CD4-positive, CD25-positive, alpha-beta regulatory T cell (primary cell): ENCODE results near the gene RAD51B. TPM values are rescaled to one million over a fixed set of nuclear protein-coding genes. Genes with fewer than 3 reads are reported as not detected.
A peak's percentile ranks its signal among the peaks of the same experiment; 100 is the strongest.

ENCODE experiments used
- ATAC-seq, 2 donors: fragments of 150-1000 bp; cut with Tn5 transposase; one replicate each; pipeline ENCODE4 v1.10.0; 2021; ENCODE audit warnings: low read depth in 2 of 2, moderate number of reproducible peaks in 2 of 2, moderate library complexity in 1 of 2
- DNase-seq, 3 donors: peaks; one replicate each; pipeline versions ENCODE4 v3.0.0 to v3.0.0-alpha.2; 2012 to 2022; ENCODE audit warnings: mixed read lengths in 1 of 3
- H3K27ac ChIP-seq: one replicate; pipeline ENCODE4 v1.7.0; 2013; ENCODE audit warnings: mild to moderate bottlenecking, low read length; ENCODE audit not compliant: insufficient read depth, poor library complexity, severe bottlenecking
- H3K27me3 ChIP-seq: one replicate; pipeline ENCODE4 v1.7.0; 2013; ENCODE audit warnings: low read length; ENCODE audit not compliant: control insufficient read depth, insufficient read depth
- H3K36me3 ChIP-seq: one replicate; pipeline ENCODE4 v1.7.0; 2013; ENCODE audit warnings: mild to moderate bottlenecking, low read length, moderate library complexity; ENCODE audit not compliant: control insufficient read depth, insufficient read depth
- H3K4me1 ChIP-seq: 2 replicates; pipeline ENCODE4 v1.7.0; 2013; ENCODE audit warnings: mild to moderate bottlenecking, low read length; ENCODE audit not compliant: insufficient read depth, control insufficient read depth, poor library complexity, severe bottlenecking
- H3K4me3 ChIP-seq: one replicate; pipeline ENCODE4 v1.7.0; 2013; ENCODE audit warnings: low read depth, mild to moderate bottlenecking, low read length, moderate library complexity
- H3K9me3 ChIP-seq, 2 experiments: 1 replicate in 1 of 2; 2 replicates in 1 of 2; pipeline ENCODE4 v1.7.0; 2013; ENCODE audit warnings: low read length in 2 of 2, mild to moderate bottlenecking in 1 of 2, moderate library complexity in 1 of 2; ENCODE audit not compliant: control insufficient read depth in 2 of 2
- H3K27ac Mint-ChIP-seq, 3 donors: one replicate each; pipeline ENCODE4 v1.8.0; 2020 to 2022; ENCODE audit warnings: mild to moderate bottlenecking in 3 of 3, mixed read lengths in 3 of 3, moderate library complexity in 2 of 3
- H3K27me3 Mint-ChIP-seq: one replicate; pipeline ENCODE4 v1.8.0; 2022; ENCODE audit warnings: mild to moderate bottlenecking, mixed read lengths
- H3K36me3 Mint-ChIP-seq: one replicate; pipeline ENCODE4 v1.8.0; 2020; ENCODE audit warnings: mixed read lengths
- H3K4me1 Mint-ChIP-seq, 4 donors: one replicate each; pipeline ENCODE4 v1.8.0; 2020 to 2022; ENCODE audit warnings: mixed read lengths in 4 of 4, mild to moderate bottlenecking in 1 of 4
- H3K4me3 Mint-ChIP-seq, 4 donors: one replicate each; pipeline ENCODE4 v1.8.0; 2020 to 2022; ENCODE audit warnings: mild to moderate bottlenecking in 4 of 4, mixed read lengths in 4 of 4, moderate library complexity in 3 of 4
- H3K9me3 Mint-ChIP-seq, 7 donors: one replicate each; pipeline ENCODE4 v1.8.0; 2020 to 2022; ENCODE audit warnings: mixed read lengths in 7 of 7, mild to moderate bottlenecking in 3 of 7, moderate library complexity in 2 of 7
- polyA plus RNA-seq, 4 donors: library from polyadenylated mRNA; unstranded; fragments of 300-500 nt; fragmentation: Illumina TruSeq; gene quantifications; one replicate each; pipeline ENCODE4 v1.2.3, GENCODE V29; 2021
- total RNA-seq: library from RNA; stranded (reverse); gene quantifications from one replicate; pipeline ENCODE4 v1.2.3, GENCODE V29; 2022

RAD51B gene
- total and polyA plus RNA-seq, 5 donors from 2014 or later, result 19.1 to 40.2 (median 28.1) TPM

DNA sequence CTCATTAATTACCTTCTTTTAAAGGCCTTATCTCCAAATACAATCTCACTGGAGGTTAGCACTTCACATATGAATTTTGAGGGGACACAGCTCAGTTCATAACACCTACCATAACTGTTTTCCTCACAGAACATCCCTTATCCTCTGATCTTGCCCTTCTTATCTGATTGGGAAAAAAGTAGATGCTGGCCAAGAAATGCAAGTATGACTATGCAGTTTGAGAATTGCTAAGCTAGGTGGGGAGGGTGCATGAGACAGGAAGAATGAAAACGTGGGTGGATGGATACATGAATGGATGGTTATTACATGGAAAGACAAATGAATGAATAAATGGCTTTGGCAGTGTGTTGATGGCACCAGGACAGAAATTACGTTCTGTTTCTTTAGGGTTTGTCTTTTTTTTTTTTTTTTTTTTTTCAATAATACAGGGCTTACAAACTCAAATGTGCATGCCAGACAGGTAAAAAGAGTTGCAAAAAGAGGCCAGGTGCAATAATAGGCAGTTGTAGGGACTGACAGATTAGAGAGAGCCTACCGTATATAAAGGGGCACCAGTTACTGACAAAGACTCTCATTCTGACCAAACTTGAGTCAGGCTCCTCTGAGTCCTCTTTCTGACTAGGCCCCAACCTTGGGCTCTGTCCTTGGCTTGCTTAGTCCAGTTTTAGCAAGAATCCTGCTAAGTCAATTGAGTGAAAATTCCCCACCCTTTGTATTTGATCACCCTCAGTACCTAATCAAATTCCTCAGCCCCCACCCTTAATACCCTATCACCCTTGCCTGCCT is 668.4 kb downstream of the RAD51B start:
- no peaks in the 10 kb centered on the region for H3K27me3 Mint-ChIP-seq
- no peak for DNase-seq
- H3K36me3 ChIP-seq, result no peaks in the 10 kb centered on the region
- H3K4me1 Mint-ChIP-seq, result peaks cover 18 to 46% (median 35%) of the 10 kb centered on the region in 4 donors
- peaks cover 0 to 2% (median 0%) of the 10 kb centered on the region in 7 donors for H3K9me3 Mint-ChIP-seq
- H3K27ac ChIP-seq, result no peak overlapping the region
- no peak for ATAC-seq
- H3K9me3 ChIP-seq, result no peaks in the 10 kb centered on the region
- H3K4me3 ChIP-seq, result no peak overlapping the region
- no peaks in the 10 kb centered on the region for H3K36me3 Mint-ChIP-seq
- no peaks in the 10 kb centered on the region for H3K27me3 ChIP-seq
- no peak overlapping the region for H3K4me3 Mint-ChIP-seq
- H3K4me1 ChIP-seq, result peaks cover 19% of the 10 kb centered on the region
- H3K27ac Mint-ChIP-seq, result peak overlapping the region in 1 of 3 donors; percentile 87

DNA sequence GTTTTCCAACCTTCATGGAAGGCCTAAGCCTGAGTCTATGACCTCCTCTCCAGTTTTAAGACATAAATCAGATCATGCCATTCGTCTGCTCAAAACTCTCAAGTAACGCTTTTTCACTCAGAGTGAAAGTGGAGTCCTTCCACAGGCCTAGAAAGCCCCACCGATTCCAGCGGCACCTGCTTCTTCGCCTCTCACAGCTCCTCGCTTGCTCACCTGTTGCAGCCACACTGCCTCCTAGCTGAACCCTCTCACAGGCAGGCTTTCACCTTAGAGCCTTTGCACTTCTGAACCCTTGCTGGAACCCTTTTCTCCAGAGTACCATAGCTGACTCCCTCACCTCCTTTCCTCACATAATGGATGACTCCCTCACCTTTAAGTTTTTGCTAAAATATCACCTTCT is 672.2 kb downstream of the RAD51B start:
- no peak overlapping the region for H3K4me3 ChIP-seq
- H3K27me3 ChIP-seq, result no peaks in the 10 kb centered on the region
- peak overlapping the region in 1 of 3 donors; percentile 64 for H3K27ac Mint-ChIP-seq

DNA sequence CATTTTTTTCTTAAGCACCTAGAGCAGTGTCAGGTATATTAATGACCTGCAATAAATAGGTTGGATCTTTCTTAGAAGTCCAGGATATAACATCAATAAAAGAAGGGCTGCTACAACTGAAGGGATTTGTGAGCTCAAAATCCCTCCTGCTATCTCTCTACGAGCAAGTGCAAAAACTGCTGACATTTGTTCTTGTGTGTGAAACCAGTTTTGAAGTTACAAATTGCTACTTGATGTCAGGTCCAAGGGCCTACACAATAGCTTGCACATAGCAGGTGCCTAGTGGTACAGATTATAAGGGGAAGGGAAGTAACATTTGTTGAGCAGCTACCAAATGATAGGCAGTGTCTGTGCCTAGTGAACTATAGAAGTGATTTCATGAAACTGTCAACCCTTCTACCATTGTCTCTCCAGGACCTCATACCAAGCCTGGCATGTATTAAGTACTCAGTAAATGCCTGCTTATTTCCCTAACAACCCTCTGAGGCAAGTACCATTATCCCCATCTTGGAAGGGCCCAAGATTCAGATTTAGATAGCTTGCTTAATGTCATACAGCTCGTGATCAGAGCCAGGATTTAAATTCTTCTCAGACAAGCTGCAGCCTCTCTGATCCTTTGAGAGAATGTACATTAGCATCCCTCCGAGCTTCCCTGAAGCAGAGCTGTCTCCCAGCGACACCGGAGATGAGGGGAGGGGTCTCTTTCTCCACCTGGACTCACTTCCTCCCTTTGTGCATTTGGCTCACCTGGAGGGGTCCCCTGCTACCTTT is 673.0 kb downstream of the RAD51B start:
- peaks cover 5 to 40% (median 17%) of the 10 kb centered on the region in 4 donors for H3K4me1 Mint-ChIP-seq
- Histone ChIP-seq H3K36me3 (no peaks in the 10 kb centered on the region), H3K4me1 (no peaks in the 10 kb centered on the region), H3K27me3 (no peaks in the 10 kb centered on the region), H3K4me3 (no peak overlapping the region), H3K9me3 (no peaks in the 10 kb centered on the region), H3K27ac (no peak overlapping the region)
- peaks cover 1% of the 10 kb centered on the region for H3K36me3 Mint-ChIP-seq
- DNase-seq (no peak), ATAC-seq (no peak)
- H3K27ac Mint-ChIP-seq, result peak overlapping the region; percentile 11 to 63 (median 52)
- peaks cover 0 to 2% (median 0%) of the 10 kb centered on the region in 7 donors for H3K9me3 Mint-ChIP-seq
- no peak overlapping the region for H3K4me3 Mint-ChIP-seq
- no peaks in the 10 kb centered on the region for H3K27me3 Mint-ChIP-seq

More for the DNA sequence above, 672.2 kb downstream of the RAD51B start:
- DNase-seq (no peak), ATAC-seq (no peak)
- Mint-ChIP-seq H3K36me3 (no peaks in the 10 kb centered on the region), H3K27me3 (no peaks in the 10 kb centered on the region), H3K4me1 (peaks cover 8 to 41% (median 18%) of the 10 kb centered on the region in 4 donors), H3K9me3 (peaks cover 0 to 2% (median 0%) of the 10 kb centered on the region in 7 donors), H3K4me3 (no peak overlapping the region)
- Histone ChIP-seq H3K9me3 (no peaks in the 10 kb centered on the region), H3K36me3 (no peaks in the 10 kb centered on the region), H3K4me1 (no peaks in the 10 kb centered on the region), H3K27ac (no peak overlapping the region)

DNA sequence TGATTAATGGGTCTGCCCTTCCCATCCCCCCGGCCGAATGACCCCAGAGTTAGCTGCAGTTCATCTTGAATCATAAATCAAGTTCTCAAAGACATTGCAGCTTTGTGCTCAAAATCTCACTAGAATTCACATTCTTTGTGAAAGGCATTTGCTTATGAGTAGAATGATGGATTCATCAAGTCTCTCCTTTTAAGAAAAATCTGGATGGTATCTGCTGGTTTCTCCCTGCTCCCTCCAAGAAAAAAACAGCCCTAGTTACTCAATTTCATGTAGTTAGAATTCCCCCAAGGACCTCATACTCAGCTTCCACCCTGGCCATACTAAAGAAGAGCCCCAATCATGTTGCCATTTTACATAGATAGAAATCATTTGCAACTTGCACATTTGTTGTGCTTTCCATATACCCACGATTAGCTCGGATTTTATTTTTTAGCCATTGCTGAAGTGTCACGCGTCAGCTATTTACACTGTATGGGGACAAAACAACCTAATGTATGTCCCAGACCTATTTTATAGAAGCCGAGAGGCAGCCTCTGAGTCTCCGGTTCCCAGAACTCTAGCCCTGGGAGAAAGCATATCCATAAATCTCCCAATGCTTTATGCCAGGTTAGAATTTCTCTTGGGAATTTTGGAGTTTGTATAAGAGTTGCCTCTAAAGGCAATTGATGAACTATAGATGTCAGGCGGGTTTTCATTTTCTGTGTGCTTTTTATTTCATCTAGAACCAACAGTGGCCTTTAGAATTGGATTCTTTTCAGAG is 673.8 kb downstream of the RAD51B start:
- peaks cover 0 to 36% (median 16%) of the 10 kb centered on the region in 4 donors for H3K4me1 Mint-ChIP-seq
- no peaks in the 10 kb centered on the region for H3K27me3 Mint-ChIP-seq
- no peak overlapping the region for H3K4me3 ChIP-seq
- peak overlapping the region; percentile 11 to 63 (median 52) for H3K27ac Mint-ChIP-seq
- no peak for ATAC-seq
- peaks cover 6% of the 10 kb centered on the region for H3K36me3 Mint-ChIP-seq
- H3K27ac ChIP-seq, result no peak overlapping the region
- H3K9me3 ChIP-seq, result no peaks in the 10 kb centered on the region
- no peaks in the 10 kb centered on the region for H3K4me1 ChIP-seq
- no peak overlapping the region for H3K4me3 Mint-ChIP-seq
- no peaks in the 10 kb centered on the region for H3K27me3 ChIP-seq
- no peak for DNase-seq
- no peaks in the 10 kb centered on the region for H3K36me3 ChIP-seq
- no peaks in the 10 kb centered on the region for H3K9me3 Mint-ChIP-seq

DNA sequence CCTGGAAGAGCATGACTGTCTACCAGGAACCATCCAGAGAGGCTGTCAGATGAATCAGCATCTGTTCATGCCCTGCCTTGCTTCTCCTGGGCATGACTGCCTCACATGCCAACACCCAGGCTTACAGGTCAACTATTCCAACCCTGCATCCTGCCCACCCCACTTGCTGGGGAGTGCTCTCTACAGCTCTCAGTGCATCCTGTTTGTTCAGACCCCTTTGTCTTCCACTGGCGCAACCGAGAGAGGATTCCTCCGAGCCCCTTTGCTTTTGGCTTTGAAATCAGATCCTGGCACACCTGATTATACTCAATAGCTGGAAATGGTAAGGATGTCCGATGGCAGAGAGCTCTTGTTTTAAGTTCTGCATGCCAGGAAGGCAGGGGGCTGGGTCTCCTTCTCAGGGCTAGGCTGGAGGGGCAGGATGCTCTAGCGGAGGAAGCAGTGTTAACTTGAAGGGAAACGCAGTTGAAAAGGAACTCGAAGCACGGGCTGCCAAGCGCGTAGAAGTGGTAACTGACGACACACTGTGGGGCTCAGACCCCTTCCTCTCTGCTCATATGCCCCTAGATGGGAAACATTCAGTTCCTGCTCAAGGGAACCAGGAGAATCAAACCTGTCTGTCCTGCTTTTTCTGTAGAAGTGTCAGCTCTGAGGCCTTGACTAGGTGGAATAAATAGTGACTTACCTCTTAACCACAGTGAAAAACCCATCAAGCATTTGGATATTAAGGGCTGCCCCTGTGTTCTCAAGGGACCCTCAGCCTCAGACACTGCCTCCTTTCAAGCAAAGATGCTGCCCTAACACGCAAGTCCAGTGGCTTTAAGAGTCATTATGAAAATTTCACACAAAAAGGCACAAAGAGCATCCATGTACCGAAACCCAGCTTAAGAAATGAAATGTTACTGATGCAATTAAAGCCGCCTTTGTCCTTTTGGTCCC is 675.8 kb downstream of the RAD51B start:
- Mint-ChIP-seq H3K27ac (peak overlapping the region; percentile 22 to 78 (median 63)), H3K4me3 (peak overlapping the region in 1 of 4 donors; percentile 72), H3K4me1 (peaks cover 0 to 42% (median 21%) of the 10 kb centered on the region in 4 donors), H3K9me3 (no peaks in the 10 kb centered on the region), H3K27me3 (no peaks in the 10 kb centered on the region), H3K36me3 (peaks cover 10% of the 10 kb centered on the region)
- Histone ChIP-seq H3K36me3 (no peaks in the 10 kb centered on the region), H3K4me3 (no peak overlapping the region), H3K9me3 (no peaks in the 10 kb centered on the region), H3K27ac (no peak overlapping the region), H3K27me3 (no peaks in the 10 kb centered on the region), H3K4me1 (no peaks in the 10 kb centered on the region)
- DNase-seq, result peak in 2 of 3 donors; percentile 24 to 40
- ATAC-seq, result peak; percentile 28 to 66

DNA sequence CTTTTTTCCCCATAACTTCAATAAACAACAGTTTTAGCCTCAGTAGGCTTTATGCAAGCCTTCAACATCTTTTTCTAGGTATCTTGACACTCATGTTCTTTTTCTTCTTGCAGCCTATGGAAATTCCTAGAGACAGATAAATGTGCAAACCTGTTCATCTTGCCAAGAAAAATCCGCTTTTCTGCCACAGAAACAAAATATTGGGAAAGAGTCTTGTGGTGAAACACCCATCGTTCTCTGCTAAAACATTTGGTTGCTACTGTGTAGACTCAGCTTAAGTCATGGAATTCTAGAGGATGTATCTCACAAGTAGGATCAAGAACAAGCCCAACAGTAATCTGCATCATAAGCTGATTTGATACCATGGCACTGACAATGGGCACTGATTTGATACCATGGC is 677.4 kb downstream of the RAD51B start:
- no peaks in the 10 kb centered on the region for H3K27me3 ChIP-seq
- no peaks in the 10 kb centered on the region for H3K9me3 ChIP-seq
- Mint-ChIP-seq H3K4me3 (no peak overlapping the region), H3K36me3 (peaks cover 10% of the 10 kb centered on the region), H3K27ac (peak overlapping the region in 2 of 3 donors; percentile 5 to 76), H3K27me3 (no peaks in the 10 kb centered on the region), H3K9me3 (no peaks in the 10 kb centered on the region), H3K4me1 (peaks cover 0 to 57% (median 20%) of the 10 kb centered on the region in 4 donors)
- DNase-seq (no peak), ATAC-seq (no peak)
- H3K4me3 ChIP-seq, result no peak overlapping the region
- H3K36me3 ChIP-seq, result no peaks in the 10 kb centered on the region
- H3K27ac ChIP-seq, result no peak overlapping the region
- peaks cover 12% of the 10 kb centered on the region for H3K4me1 ChIP-seq
